OCI-LY7 (cell line): Measurements from ENCODE around the gene CSDE1.

Experiments used
- EZH2phosphoT487 ChIP-seq: fragments of 200-600 bp; sonication (generic); IDR thresholded peaks from 2 replicates; pipeline ENCODE4 v1.6.1; 2018; ENCODE audit warnings: low read depth, borderline replicate concordance, mild to moderate bottlenecking, mixed run types, antibody characterized with exemption, low read length, moderate library complexity, mixed read lengths
- TF ChIP-seq, protein P1 (sequence below): fragments of 200-600 bp; sonication (generic); conservative IDR thresholded peaks from 2 replicates; pipeline ENCODE4 v1.5.1; 2014; ENCODE audit warnings: mild to moderate bottlenecking, antibody characterized with exemption, low read length, moderate library complexity, mixed read lengths

DNA sequence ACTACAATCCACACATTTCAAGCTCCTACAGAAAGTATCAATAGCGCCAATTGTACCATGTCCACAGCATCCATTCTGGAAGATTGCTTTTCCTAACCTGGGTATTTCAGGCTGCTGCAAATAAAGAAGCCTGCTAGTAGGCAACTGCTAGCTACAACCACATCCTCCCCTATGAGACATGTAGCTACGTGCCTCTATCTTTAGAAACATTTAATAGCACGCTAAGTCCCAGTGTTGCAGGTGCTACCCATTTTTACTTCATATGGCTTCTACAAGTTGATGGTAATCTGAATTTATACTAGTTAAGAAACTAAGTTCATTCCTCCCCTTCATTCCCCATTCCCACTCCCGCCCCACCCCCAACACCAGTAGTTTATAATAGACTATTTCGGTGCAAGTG lies 55.0 kb downstream of the CSDE1 start:
- TF ChIP-seq, protein P1, sequence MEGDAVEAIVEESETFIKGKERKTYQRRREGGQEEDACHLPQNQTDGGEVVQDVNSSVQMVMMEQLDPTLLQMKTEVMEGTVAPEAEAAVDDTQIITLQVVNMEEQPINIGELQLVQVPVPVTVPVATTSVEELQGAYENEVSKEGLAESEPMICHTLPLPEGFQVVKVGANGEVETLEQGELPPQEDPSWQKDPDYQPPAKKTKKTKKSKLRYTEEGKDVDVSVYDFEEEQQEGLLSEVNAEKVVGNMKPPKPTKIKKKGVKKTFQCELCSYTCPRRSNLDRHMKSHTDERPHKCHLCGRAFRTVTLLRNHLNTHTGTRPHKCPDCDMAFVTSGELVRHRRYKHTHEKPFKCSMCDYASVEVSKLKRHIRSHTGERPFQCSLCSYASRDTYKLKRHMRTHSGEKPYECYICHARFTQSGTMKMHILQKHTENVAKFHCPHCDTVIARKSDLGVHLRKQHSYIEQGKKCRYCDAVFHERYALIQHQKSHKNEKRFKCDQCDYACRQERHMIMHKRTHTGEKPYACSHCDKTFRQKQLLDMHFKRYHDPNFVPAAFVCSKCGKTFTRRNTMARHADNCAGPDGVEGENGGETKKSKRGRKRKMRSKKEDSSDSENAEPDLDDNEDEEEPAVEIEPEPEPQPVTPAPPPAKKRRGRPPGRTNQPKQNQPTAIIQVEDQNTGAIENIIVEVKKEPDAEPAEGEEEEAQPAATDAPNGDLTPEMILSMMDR = no peak
- no peak for TF ChIP-seq EZH2phosphoT487
